Measurements from ENCODE around the gene FBXO3.

GRCh38 chr11:33767624-33768023 lies 6.7 kb downstream of the FBXO3 start:
- TF ChIP-seq, protein P1, sequence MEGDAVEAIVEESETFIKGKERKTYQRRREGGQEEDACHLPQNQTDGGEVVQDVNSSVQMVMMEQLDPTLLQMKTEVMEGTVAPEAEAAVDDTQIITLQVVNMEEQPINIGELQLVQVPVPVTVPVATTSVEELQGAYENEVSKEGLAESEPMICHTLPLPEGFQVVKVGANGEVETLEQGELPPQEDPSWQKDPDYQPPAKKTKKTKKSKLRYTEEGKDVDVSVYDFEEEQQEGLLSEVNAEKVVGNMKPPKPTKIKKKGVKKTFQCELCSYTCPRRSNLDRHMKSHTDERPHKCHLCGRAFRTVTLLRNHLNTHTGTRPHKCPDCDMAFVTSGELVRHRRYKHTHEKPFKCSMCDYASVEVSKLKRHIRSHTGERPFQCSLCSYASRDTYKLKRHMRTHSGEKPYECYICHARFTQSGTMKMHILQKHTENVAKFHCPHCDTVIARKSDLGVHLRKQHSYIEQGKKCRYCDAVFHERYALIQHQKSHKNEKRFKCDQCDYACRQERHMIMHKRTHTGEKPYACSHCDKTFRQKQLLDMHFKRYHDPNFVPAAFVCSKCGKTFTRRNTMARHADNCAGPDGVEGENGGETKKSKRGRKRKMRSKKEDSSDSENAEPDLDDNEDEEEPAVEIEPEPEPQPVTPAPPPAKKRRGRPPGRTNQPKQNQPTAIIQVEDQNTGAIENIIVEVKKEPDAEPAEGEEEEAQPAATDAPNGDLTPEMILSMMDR (IDR thresholded peaks at IDR 0.05) = no peak
- no peak for TF ChIP-seq ZFX (IDR thresholded peaks at IDR 0.05; ENCODE audit: borderline replicate concordance)
